H9 (cell line): ENCODE measurements around the gene PAX8. TPM values are rescaled to one million over a fixed set of nuclear protein-coding genes. Genes with fewer than 3 reads are reported as not detected.
A peak's percentile ranks its signal among the peaks of the same experiment; 100 is the strongest.

Source experiments
- DNase-seq: peaks from one replicate; pipeline ENCODE4 v3.0.0-alpha.2; 2017
- H2AFZ ChIP-seq: one replicate; pipeline ENCODE4 v1.6.1; 2013; ENCODE audit warnings: mild to moderate bottlenecking, low read length, control low read depth, moderate library complexity
- H2AK5ac ChIP-seq: 2 replicates; pipeline ENCODE4 v1.6.1; 2013; ENCODE audit warnings: low read length, control low read depth, mixed read lengths; ENCODE audit not compliant: insufficient read length
- H2BK120ac ChIP-seq: one replicate; pipeline ENCODE4 v1.6.1; 2013; ENCODE audit warnings: low read depth, mild to moderate bottlenecking, low read length, control low read depth, inconsistent platforms; ENCODE audit not compliant: poor library complexity, severe bottlenecking
- H2BK12ac ChIP-seq: 2 replicates; pipeline ENCODE4 v1.6.1; 2013; ENCODE audit warnings: low read length, control low read depth, mixed read lengths, low read depth; ENCODE audit not compliant: insufficient read length
- H2BK15ac ChIP-seq: 2 replicates; pipeline ENCODE4 v1.6.1; 2013; ENCODE audit warnings: low read depth, low read length, control low read depth
- H2BK20ac ChIP-seq: one replicate; pipeline ENCODE4 v1.6.1; 2013; ENCODE audit warnings: low read depth, mild to moderate bottlenecking, low read length, control low read depth, inconsistent platforms; ENCODE audit not compliant: poor library complexity, severe bottlenecking
- H2BK5ac ChIP-seq: 2 replicates; pipeline ENCODE4 v1.6.1; 2013; ENCODE audit warnings: low read length, control low read depth, mixed read lengths; ENCODE audit not compliant: insufficient read length
- H3K14ac ChIP-seq: 2 replicates; pipeline ENCODE4 v1.6.1; 2013; ENCODE audit warnings: low read length, control low read depth; ENCODE audit not compliant: insufficient read depth
- H3K18ac ChIP-seq: 2 replicates; pipeline ENCODE4 v1.6.1; 2013; ENCODE audit warnings: low read depth, mild to moderate bottlenecking, mixed read lengths, low read length, control low read depth; ENCODE audit not compliant: insufficient read length
- H3K23ac ChIP-seq: 2 replicates; pipeline ENCODE4 v1.6.1; 2013; ENCODE audit warnings: low read length, control low read depth, mixed read lengths, low read depth; ENCODE audit not compliant: insufficient read length
- H3K23me2 ChIP-seq: 2 replicates; pipeline ENCODE4 v1.6.1; 2013; ENCODE audit warnings: low read depth, mild to moderate bottlenecking, mixed read lengths, low read length, control low read depth; ENCODE audit not compliant: insufficient read length, poor library complexity, severe bottlenecking
- H3K27ac ChIP-seq: 2 replicates; pipeline ENCODE4 v1.5.1; 2013; ENCODE audit warnings: low read length, control low read depth, mixed read lengths, low read depth; ENCODE audit not compliant: insufficient read length
- H3K27me3 ChIP-seq: 2 replicates; pipeline ENCODE4 v1.6.1; 2013; ENCODE audit warnings: low read length, control low read depth, inconsistent platforms; ENCODE audit not compliant: insufficient read depth
- H3K4ac ChIP-seq: 2 replicates; pipeline ENCODE4 v1.6.1; 2013; ENCODE audit warnings: low read depth, mild to moderate bottlenecking, control low read depth, inconsistent platforms, low read length, moderate library complexity
- H3K4me1 ChIP-seq: 2 replicates; pipeline ENCODE4 v1.6.1; 2013; ENCODE audit warnings: low read length, control low read depth, inconsistent platforms; ENCODE audit not compliant: insufficient read depth
- H3K4me2 ChIP-seq: 2 replicates; pipeline ENCODE4 v1.6.1; 2013; ENCODE audit warnings: low read length, control low read depth, mixed read lengths; ENCODE audit not compliant: insufficient read length, insufficient read depth
- H3K56ac ChIP-seq: 2 replicates; pipeline ENCODE4 v1.6.1; 2013; ENCODE audit warnings: low read depth, mild to moderate bottlenecking, mixed read lengths, low read length, control low read depth; ENCODE audit not compliant: insufficient read length
- H3K79me1 ChIP-seq: 2 replicates; pipeline ENCODE4 v1.6.1; 2013; ENCODE audit warnings: low read depth, mild to moderate bottlenecking, moderate library complexity, low read length, control low read depth, inconsistent platforms; ENCODE audit not compliant: insufficient read depth, poor library complexity, severe bottlenecking
- H3K79me2 ChIP-seq: 2 replicates; pipeline ENCODE4 v1.6.1; 2013; ENCODE audit warnings: low read length, control low read depth, inconsistent platforms; ENCODE audit not compliant: insufficient read depth
- H3K9ac ChIP-seq: 2 replicates; pipeline ENCODE4 v1.6.1; 2013; ENCODE audit warnings: low read length, control low read depth, mixed read lengths; ENCODE audit not compliant: insufficient read length; ENCODE audit errors: extremely low read depth
- H3K9me3 ChIP-seq: one replicate; pipeline ENCODE4 v1.6.1; 2013; ENCODE audit warnings: low read depth, low read length, inconsistent platforms; ENCODE audit not compliant: control insufficient read depth
- H3T11ph ChIP-seq: one replicate; pipeline ENCODE4 v1.6.1; 2013; ENCODE audit warnings: mild to moderate bottlenecking, low read length, control low read depth, inconsistent platforms
- H4K20me1 ChIP-seq: one replicate; pipeline ENCODE4 v1.6.1; 2013; ENCODE audit not compliant: control insufficient read depth, insufficient read length, insufficient read depth
- H4K5ac ChIP-seq: 2 replicates; pipeline ENCODE4 v1.6.1; 2013; ENCODE audit warnings: low read depth, mild to moderate bottlenecking, mixed read lengths, low read length, control low read depth; ENCODE audit not compliant: insufficient read length
- H4K8ac ChIP-seq: replicated peaks from 2 replicates; pipeline ENCODE4 v1.6.1; 2013; ENCODE audit warnings: low read length, control low read depth, mixed read lengths, low read depth; ENCODE audit not compliant: insufficient read length
- H4K91ac ChIP-seq: 2 replicates; pipeline ENCODE4 v1.6.1; 2013; ENCODE audit warnings: low read depth, mild to moderate bottlenecking, moderate library complexity, mixed read lengths, low read length, control low read depth; ENCODE audit not compliant: insufficient read length
- H3K27ac Mint-ChIP-seq, 3 experiments: 2 replicates in 2 of 3; 3 replicates in 1 of 3; pipeline ENCODE4 v1.8.0; 2020 to 2021; ENCODE audit warnings: mixed read lengths in 3 of 3, mild to moderate bottlenecking in 1 of 3, moderate library complexity in 1 of 3
- H3K27me3 Mint-ChIP-seq: 2 replicates; pipeline ENCODE4 v1.8.0; 2021; ENCODE audit warnings: low read depth, mild to moderate bottlenecking, moderate library complexity, mixed read lengths
- H3K36me3 Mint-ChIP-seq, 3 experiments: 2 replicates in 2 of 3; 3 replicates in 1 of 3; pipeline ENCODE4 v1.8.0; 2020 to 2021; ENCODE audit warnings: low read depth in 3 of 3, mixed read lengths in 3 of 3; ENCODE audit not compliant: insufficient read depth in 1 of 3
- H3K4me1 Mint-ChIP-seq, 2 experiments: 2 replicates each; pipeline ENCODE4 v1.8.0; 2020; ENCODE audit warnings: mixed read lengths in 2 of 2
- H3K4me3 Mint-ChIP-seq, 2 experiments: 2 replicates in 1 of 2; 3 replicates in 1 of 2; pipeline ENCODE4 v1.8.0; 2020 to 2021; ENCODE audit warnings: mild to moderate bottlenecking in 2 of 2, mixed read lengths in 2 of 2, moderate library complexity in 1 of 2
- H3K9me3 Mint-ChIP-seq, 2 experiments: 2 replicates in 1 of 2; 3 replicates in 1 of 2; pipeline ENCODE4 v1.8.0; 2020; ENCODE audit warnings: mild to moderate bottlenecking in 2 of 2, mixed read lengths in 2 of 2, moderate library complexity in 1 of 2
- WGBS: extraction: QIAGEN DNeasy Blood & Tissue Kit; methylation state at CpG from one replicate; pipeline ENCODE4 v1.1.7; 2013; ENCODE audit warnings: missing lambda C conversion rate, low lambda C conversion rate, mixed read lengths; ENCODE audit not compliant: insufficient read length; ENCODE audit errors: extremely low coverage; 5-methylcytosine and 5-hydroxymethylcytosine counted together
- total RNA-seq: library from RNA; stranded (reverse); gene quantifications from 2 replicates; pipeline ENCODE4 v1.2.1, GENCODE V29; 2021
- TF ChIP-seq, protein P1 (sequence below): fragments of 200-600 bp; sonication (generic); conservative IDR thresholded peaks from 3 replicates; pipeline ENCODE4 v1.8.0; 2021; ENCODE audit warnings: antibody characterized with exemption, mild to moderate bottlenecking

Gene PAX8
- total RNA-seq, 1 experiment from 2014 or later, result not detected

DNA sequence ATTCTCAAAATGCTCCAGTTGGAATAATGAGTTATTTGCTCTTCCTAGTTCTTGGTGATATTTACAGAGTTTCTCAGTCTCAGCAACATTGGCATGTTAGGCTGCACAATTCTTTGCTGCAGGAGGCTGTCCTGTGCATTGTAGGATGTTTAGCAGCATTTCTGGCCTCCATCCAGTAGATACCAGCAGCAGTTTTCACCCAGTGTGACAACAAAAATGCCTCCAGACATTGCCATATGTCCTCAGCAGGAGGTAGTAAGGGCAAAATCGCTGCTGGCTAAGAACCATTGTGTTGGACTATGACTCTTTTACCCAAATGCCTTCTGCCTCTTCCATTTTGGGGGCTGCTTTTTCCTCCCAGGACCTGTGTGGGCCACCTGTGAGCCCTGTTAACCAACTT, 50.4 kb downstream of the PAX8 start:
- Histone ChIP-seq H3K4me1 (no peaks in the 10 kb centered on the region), H2BK15ac (no peak overlapping the region), H3K9me3 (no peaks in the 10 kb centered on the region), H2AFZ (no peak overlapping the region), H3K23me2 (no peaks in the 10 kb centered on the region), H3K4ac (no peak overlapping the region), H2BK5ac (no peak overlapping the region), H3K27me3 (no peaks in the 10 kb centered on the region), H4K91ac (no peak overlapping the region), H3K4me2 (no peak overlapping the region), H3T11ph (no peak overlapping the region), H3K79me2 (no peaks in the 10 kb centered on the region), H2BK12ac (no peak overlapping the region), H3K27ac (no peak overlapping the region), H3K14ac (no peak overlapping the region), H4K5ac (no peak overlapping the region), H3K23ac (no peak overlapping the region), H3K18ac (no peak overlapping the region), H3K9ac (no peak overlapping the region), H4K8ac (no peak overlapping the region), H2AK5ac (no peak overlapping the region), H3K79me1 (no peaks in the 10 kb centered on the region), H4K20me1 (no peaks in the 10 kb centered on the region), H3K56ac (no peak overlapping the region), H2BK20ac (no peak overlapping the region), H2BK120ac (no peak overlapping the region)
- H3K27me3 Mint-ChIP-seq, result peaks cover 10% of the 10 kb centered on the region
- WGBS, result no CpG with 5 or more reads among the region's 1 CpG
- H3K36me3 Mint-ChIP-seq, result no peaks in the 10 kb centered on the region
- peak overlapping the region in 2 of 3 experiments; percentile 55 to 59; a peak in 2 of 7 replicates for H3K27ac Mint-ChIP-seq
- peaks cover 5 to 6% of the 10 kb centered on the region in 2 experiments for H3K4me1 Mint-ChIP-seq
- DNase-seq, result no peak
- H3K9me3 Mint-ChIP-seq, result no peaks in the 10 kb centered on the region
- TF ChIP-seq, protein P1, sequence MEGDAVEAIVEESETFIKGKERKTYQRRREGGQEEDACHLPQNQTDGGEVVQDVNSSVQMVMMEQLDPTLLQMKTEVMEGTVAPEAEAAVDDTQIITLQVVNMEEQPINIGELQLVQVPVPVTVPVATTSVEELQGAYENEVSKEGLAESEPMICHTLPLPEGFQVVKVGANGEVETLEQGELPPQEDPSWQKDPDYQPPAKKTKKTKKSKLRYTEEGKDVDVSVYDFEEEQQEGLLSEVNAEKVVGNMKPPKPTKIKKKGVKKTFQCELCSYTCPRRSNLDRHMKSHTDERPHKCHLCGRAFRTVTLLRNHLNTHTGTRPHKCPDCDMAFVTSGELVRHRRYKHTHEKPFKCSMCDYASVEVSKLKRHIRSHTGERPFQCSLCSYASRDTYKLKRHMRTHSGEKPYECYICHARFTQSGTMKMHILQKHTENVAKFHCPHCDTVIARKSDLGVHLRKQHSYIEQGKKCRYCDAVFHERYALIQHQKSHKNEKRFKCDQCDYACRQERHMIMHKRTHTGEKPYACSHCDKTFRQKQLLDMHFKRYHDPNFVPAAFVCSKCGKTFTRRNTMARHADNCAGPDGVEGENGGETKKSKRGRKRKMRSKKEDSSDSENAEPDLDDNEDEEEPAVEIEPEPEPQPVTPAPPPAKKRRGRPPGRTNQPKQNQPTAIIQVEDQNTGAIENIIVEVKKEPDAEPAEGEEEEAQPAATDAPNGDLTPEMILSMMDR, result no peak
- H3K4me3 Mint-ChIP-seq, result no peak overlapping the region
